ENCODE measurements around the gene GRID1. TPM values are rescaled to one million over a fixed set of nuclear protein-coding genes. Genes with fewer than 3 reads are reported as not detected.

The GRID1 gene
- total RNA-seq, 4 donors from 2014 or later = 0.88 to 7.3 (median 4.1) TPM

DNA sequence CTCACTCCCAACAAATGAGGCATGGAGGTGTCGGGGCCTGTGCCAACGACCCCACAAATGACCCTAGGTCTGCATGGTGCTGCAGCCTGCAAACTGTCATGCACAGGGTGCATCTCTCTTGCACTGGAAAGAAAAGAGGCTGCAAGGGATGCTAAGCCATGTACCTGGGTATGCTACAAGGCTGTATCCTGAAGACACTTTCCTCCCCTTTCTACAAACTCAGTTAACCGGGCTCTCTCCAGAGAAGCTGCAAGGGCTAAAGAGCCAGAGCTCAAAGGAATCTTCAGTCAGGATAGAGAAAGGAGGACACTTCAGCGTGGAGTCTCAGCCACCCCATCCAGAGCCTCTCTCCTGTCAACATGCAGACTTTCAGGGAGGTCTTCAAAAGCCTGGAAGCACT is 449.0 kb downstream of the GRID1 start:
- no peaks in the 10 kb centered on the region for H3K27me3 ChIP-seq
- no peaks in the 10 kb centered on the region for H3K9me3 ChIP-seq
- no peak overlapping the region for H3K4me3 ChIP-seq
- peaks cover 0 to 2% of the 10 kb centered on the region in 2 donors for H3K4me1 ChIP-seq
- intact Hi-C loops (cut with DNase I; ENCODE audit: low total_unique reads) = no loop called here
- TF ChIP-seq, protein P1, sequence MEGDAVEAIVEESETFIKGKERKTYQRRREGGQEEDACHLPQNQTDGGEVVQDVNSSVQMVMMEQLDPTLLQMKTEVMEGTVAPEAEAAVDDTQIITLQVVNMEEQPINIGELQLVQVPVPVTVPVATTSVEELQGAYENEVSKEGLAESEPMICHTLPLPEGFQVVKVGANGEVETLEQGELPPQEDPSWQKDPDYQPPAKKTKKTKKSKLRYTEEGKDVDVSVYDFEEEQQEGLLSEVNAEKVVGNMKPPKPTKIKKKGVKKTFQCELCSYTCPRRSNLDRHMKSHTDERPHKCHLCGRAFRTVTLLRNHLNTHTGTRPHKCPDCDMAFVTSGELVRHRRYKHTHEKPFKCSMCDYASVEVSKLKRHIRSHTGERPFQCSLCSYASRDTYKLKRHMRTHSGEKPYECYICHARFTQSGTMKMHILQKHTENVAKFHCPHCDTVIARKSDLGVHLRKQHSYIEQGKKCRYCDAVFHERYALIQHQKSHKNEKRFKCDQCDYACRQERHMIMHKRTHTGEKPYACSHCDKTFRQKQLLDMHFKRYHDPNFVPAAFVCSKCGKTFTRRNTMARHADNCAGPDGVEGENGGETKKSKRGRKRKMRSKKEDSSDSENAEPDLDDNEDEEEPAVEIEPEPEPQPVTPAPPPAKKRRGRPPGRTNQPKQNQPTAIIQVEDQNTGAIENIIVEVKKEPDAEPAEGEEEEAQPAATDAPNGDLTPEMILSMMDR (IDR thresholded peaks at IDR 0.05) = no peak
- no peak for TF ChIP-seq POLR2A (IDR thresholded peaks at IDR 0.05)
- H3K27ac ChIP-seq = no peak overlapping the region
- DNase-seq = no peak
- H3K36me3 ChIP-seq = no peaks in the 10 kb centered on the region

DNA sequence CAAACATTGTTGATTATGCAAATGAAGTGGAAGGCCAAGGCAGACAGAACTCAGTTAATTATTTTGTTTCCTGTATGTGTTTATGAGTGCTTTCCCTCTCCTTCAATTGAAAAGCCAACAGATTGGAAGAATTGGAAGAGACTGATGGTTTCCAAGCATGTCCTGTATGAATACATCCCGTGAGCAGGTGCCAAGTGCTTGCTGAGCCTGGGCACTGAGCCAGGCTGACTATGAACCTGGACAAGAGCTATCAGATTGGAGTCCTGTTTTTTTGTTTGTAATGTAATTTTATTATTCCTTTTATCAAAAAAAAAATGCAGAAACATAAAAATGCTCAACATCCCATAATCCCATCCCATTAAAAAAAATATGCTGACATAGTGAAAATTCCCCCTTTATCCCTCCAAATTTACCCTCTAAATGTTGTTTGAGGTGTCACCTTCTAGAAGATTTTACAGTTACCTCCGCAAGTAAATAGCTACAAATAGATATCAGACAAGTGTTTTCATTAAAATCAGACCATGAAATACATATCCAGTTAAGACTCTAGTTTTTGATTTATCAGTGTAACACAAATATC is 449.5 kb downstream of the GRID1 start:
- intact Hi-C loops (cut with DNase I; ENCODE audit: low total_unique reads) = no loop called here
- no peaks in the 10 kb centered on the region for H3K9me3 ChIP-seq
- H3K4me1 ChIP-seq = no peaks in the 10 kb centered on the region
- DNase-seq = no peak
- no peaks in the 10 kb centered on the region for H3K36me3 ChIP-seq
- H3K27ac ChIP-seq = no peak overlapping the region
- TF ChIP-seq, protein P1 (IDR thresholded peaks at IDR 0.05) = no peak
- no peak for TF ChIP-seq POLR2A (IDR thresholded peaks at IDR 0.05)
- H3K27me3 ChIP-seq = no peaks in the 10 kb centered on the region
- no peak overlapping the region for H3K4me3 ChIP-seq

DNA sequence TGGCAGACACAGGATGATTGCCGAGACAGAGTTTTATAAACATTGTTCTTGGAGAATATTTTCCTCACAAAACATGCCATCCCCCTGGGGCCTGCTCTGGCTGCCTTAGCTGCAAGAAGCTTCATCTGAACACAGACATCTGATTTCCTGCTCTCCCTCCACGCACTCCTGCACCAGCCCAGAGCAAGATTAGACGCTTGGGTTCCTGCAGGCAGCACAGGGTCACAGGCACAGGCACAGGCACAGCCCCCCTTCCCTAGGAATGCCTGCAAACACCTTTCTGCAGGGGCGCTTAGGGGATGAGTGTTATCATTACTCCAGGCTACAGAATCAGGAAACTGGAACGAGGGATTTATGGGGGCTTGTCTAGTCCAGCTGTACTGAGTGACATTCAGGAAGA is 450.3 kb downstream of the GRID1 start:
- Histone ChIP-seq H3K36me3 (no peaks in the 10 kb centered on the region), H3K9me3 (no peaks in the 10 kb centered on the region), H3K27ac (no peak overlapping the region), H3K4me1 (no peaks in the 10 kb centered on the region), H3K4me3 (no peak overlapping the region), H3K27me3 (no peaks in the 10 kb centered on the region)
- TF ChIP-seq POLR2A (IDR thresholded peaks at IDR 0.05) = no peak
- TF ChIP-seq, protein P1 (IDR thresholded peaks at IDR 0.05) = no peak
- DNase-seq = no peak
- intact Hi-C loops (cut with DNase I; ENCODE audit: low total_unique reads) = no loop called here

DNA sequence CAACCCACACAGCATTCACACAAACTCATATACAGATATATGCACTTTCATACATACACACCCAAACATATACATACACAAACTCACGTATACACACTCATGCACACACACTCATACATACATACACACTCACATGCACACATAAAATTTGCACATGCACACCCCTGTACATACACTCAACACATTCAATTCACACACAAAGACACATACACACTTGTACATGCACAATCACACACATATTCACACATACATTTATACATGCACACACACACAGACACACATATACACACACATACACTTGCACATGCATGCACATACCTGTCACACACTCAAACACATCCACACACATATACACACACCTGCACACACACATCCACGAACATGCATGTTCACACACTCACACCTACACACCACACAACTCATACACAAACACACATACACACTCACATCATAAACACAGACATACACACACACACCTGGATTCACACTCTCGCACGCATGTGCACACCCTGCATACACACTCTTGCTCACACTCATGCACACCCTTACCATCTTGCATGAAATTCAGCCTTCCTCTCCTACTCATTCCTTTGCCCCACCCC is 451.2 kb downstream of the GRID1 start:
- intact Hi-C loops (cut with DNase I; ENCODE audit: low total_unique reads) = no loop called here
- no peaks in the 10 kb centered on the region for H3K4me1 ChIP-seq
- no peaks in the 10 kb centered on the region for H3K36me3 ChIP-seq
- DNase-seq = no peak
- H3K9me3 ChIP-seq = no peaks in the 10 kb centered on the region
- no peak overlapping the region for H3K4me3 ChIP-seq
- H3K27ac ChIP-seq = no peak overlapping the region
- TF ChIP-seq, protein P1 (IDR thresholded peaks at IDR 0.05) = no peak
- TF ChIP-seq POLR2A (IDR thresholded peaks at IDR 0.05) = no peak
- no peaks in the 10 kb centered on the region for H3K27me3 ChIP-seq

DNA sequence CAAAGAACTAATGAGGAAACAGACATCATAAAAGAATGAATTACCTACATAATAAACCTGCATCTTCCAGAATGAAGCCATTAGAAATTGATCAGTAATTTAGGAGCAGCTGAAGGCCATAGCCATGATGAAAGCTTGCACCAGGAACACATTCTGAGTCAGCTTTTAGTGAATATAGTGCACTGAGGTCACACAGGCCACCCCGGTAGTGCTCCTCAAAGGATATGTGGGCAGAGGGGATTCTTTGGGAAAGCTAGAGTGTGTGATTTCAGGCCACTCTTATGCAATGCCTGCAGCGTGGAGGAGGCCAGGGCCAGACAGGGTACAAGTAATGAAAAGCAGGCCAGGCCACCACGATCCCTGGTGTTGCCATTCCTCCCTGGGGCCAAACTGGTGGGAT is 451.9 kb downstream of the GRID1 start:
- H3K4me3 ChIP-seq = no peak overlapping the region
- TF ChIP-seq POLR2A (IDR thresholded peaks at IDR 0.05) = no peak
- TF ChIP-seq, protein P1 (IDR thresholded peaks at IDR 0.05) = no peak
- no peak for DNase-seq
- no peaks in the 10 kb centered on the region for H3K27me3 ChIP-seq
- intact Hi-C loops (cut with DNase I; ENCODE audit: low total_unique reads) = no loop called here
- H3K4me1 ChIP-seq = no peaks in the 10 kb centered on the region
- no peaks in the 10 kb centered on the region for H3K9me3 ChIP-seq
- no peak overlapping the region for H3K27ac ChIP-seq
- no peaks in the 10 kb centered on the region for H3K36me3 ChIP-seq
